Pancreas (tissue), 10 donors: ENCODE measurements around the gene RARG. TPM values are rescaled to one million over a fixed set of nuclear protein-coding genes. Genes with fewer than 3 reads are reported as not detected.

Experiments used
- ATAC-seq, 4 donors: fragments of 200-7000 bp; cut with Tn5 transposase; one replicate each; pipeline versions ENCODE4 v1.8.0 to v1.9.1; 2020; ENCODE audit warnings: mild to moderate bottlenecking in 4 of 4, moderate library complexity in 4 of 4
- DNase-seq, 6 donors: peaks; one replicate each; pipeline ENCODE4 v3.0.0-alpha.2; 2020
- FAIRE-seq: peaks from 2 replicates; lab custom pipeline; 2012; peaks lifted over from hg19 to GRCh38; lab: Jason Lieb, UNC
- H3K27ac ChIP-seq, 4 donors: fragments of 200-600 bp; sonication (generic); 1 replicate in 3 of 4; 2 replicates in 1 of 4; pipeline versions ENCODE4 v1.5.0 to v1.8.0; 2020
- H3K27me3 ChIP-seq, 4 donors: fragments of 200-600 bp; one replicate each; pipeline ENCODE4 v1.8.0; 2021
- H3K36me3 ChIP-seq, 3 donors: fragments of 200-600 bp; sonication (generic) in 1 of 3; one replicate each; pipeline versions ENCODE4 v1.5.0 to v1.8.0; 2020 to 2021
- H3K4me1 ChIP-seq, 3 donors: fragments of 200-600 bp; one replicate each; pipeline ENCODE4 v1.8.0; 2021
- H3K4me3 ChIP-seq, 4 donors: fragments of 200-600 bp; sonication (generic) in 2 of 4; one replicate each; pipeline versions ENCODE4 v1.5.0 to v1.8.0; 2020 to 2021
- H3K9me3 ChIP-seq, 4 donors: fragments of 200-600 bp; one replicate each; pipeline ENCODE4 v1.8.0; 2021
- WGBS, 2 donors: extraction: QIAGEN DNeasy Blood & Tissue Kit; methylation state at CpG; one replicate each; pipeline ENCODE4 v1.1.7; 2013; 5-methylcytosine and 5-hydroxymethylcytosine counted together
- intact Hi-C, 3 donors: fragments of 100-400 bp; cut with DNase I; formaldehyde crosslinking; loops; one replicate each; pipeline versions ENCODE4 v1.11.1 to v1.14.2; 2022
- polyA plus RNA-seq, 2 donors: library from polyadenylated mRNA; stranded (reverse); fragments of 200-250 nt; gene quantifications; one replicate each; pipeline ENCODE4 v1.2.3, GENCODE V29; 2013
- total RNA-seq, 6 donors: library from RNA; stranded (reverse); fragmentation: NEBNext Ultra II Directional in 4 of 6; extraction: Animal tissue kit (Norgen Biotek cat#: 25700) in 4 of 6; gene quantifications; one replicate each; pipeline versions ENCODE4 v1.2.1 to v1.2.4, GENCODE V29; 2021 to 2023
- TF ChIP-seq, protein P1 (sequence below), 4 donors: fragments of 200-600 bp; sonication (generic) in 3 of 4; IDR thresholded peaks; one replicate each; pipeline versions ENCODE4 v1.5.0 to v1.8.0; 2021; ENCODE audit warnings: antibody characterized with exemption in 4 of 4
- donor health status: healthy with polysubstance abuse.
- donor health status: DM: no; HTN: no; CAD: no; lungs with moderate emphysema.
- donor health status: DM: no; HTN: no; CAD: no.
- donor health status: control.
- donor health status: control.
- donor health status: Bipolar disorder and iron deficiency.
- donor health status: DM: yes; HTN: yes; CAD: no.
- donor health status: DM: no; HTN: no; CAD: no.
- donor health status: DM: no; HTN: no; CAD: no.
- donor health status: DM: yes; HTN: yes; CAD: no.

Gene RARG
- total and polyA plus RNA-seq, 8 donors: 4.4 to 18.7 (median 8.7) TPM

DNA sequence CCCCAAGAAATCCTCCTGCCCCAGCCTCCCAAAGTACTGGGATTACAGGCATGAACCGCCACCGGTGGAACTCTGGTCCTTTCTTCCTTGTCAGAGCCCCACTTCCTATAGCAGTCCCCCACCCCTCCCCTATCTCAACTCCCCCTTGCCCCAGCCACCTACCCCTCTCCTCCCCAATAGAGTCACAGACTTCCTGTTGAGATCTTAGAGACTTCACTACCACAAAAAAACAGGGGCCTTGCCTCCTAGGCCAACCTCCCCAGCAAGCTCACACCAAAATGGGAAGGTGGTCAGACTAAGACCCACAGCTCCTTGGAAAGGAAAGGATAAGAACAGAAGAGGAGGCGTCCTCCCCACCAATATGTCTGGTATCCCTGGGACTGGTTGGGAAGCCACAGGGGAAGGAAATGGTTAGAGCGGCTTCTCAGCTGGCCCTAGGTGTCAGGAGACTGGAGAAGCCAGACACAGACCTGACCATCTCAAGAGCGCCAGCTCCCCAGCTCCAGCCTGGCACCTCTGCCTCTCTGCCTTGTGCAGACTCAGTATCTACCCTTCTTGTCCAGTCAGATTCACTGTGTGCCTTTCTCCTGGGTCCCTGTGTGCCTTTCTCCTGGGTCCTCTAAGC lies 33.4 kb downstream of the RARG start:
- FAIRE-seq (no peak), ATAC-seq (no peak), DNase-seq (no peak)
- intact Hi-C loops: loop anchor here in 2 of 3 donors (5.0 to 10.0 kb wide), 3 partner anchors 36 to 134 kb away; no protein-coding TSS in a partner anchor
- H3K4me1 ChIP-seq: peaks cover 0 to 6% (median 0%) of the 10 kb centered on the region in 3 donors
- H3K27ac ChIP-seq: no peak overlapping the region
- H3K27me3 ChIP-seq: no peaks in the 10 kb centered on the region
- no peaks in the 10 kb centered on the region for H3K36me3 ChIP-seq
- 75 to 85% methylated on average over 5 of the region's 5 CpGs for WGBS, 2 donors
- TF ChIP-seq, protein P1, sequence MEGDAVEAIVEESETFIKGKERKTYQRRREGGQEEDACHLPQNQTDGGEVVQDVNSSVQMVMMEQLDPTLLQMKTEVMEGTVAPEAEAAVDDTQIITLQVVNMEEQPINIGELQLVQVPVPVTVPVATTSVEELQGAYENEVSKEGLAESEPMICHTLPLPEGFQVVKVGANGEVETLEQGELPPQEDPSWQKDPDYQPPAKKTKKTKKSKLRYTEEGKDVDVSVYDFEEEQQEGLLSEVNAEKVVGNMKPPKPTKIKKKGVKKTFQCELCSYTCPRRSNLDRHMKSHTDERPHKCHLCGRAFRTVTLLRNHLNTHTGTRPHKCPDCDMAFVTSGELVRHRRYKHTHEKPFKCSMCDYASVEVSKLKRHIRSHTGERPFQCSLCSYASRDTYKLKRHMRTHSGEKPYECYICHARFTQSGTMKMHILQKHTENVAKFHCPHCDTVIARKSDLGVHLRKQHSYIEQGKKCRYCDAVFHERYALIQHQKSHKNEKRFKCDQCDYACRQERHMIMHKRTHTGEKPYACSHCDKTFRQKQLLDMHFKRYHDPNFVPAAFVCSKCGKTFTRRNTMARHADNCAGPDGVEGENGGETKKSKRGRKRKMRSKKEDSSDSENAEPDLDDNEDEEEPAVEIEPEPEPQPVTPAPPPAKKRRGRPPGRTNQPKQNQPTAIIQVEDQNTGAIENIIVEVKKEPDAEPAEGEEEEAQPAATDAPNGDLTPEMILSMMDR (IDR thresholded peaks at IDR 0.05): no peak
- no peak overlapping the region for H3K4me3 ChIP-seq
- no peaks in the 10 kb centered on the region for H3K9me3 ChIP-seq

DNA sequence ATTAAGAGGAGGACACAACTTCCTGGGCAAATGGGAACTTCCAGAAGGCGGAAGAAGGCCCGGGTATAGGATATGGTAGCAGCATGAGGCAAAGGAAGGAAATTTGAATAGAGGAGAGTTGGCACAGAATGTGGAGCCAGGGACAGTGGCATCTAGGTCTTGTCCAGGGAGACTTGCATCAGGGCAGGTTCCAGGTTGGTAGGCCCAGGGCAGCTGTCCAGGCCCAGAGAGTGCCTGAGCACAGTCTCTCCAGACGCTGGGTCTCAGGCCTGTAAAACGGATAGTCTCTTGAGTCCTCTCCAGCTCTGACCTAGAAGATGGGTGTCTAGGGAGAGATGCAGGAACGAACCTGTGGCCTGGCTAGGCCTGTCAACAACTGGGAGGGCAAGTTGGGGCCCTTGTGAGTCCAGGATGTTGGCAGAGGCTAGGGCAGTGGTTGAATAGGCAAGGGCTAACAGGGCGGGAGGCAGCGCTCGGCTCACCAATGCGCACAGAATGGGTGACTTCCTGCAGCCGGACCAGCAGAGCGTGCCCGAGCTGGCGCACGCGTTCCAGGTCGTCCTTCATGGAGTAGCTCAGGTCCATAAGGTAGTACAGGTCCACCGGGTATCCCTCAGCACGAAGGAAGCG lies 34.9 kb downstream of the RARG start:
- Histone ChIP-seq H3K4me3 (peak overlapping the region in 2 of 4 donors; percentile 15 to 40), H3K9me3 (no peaks in the 10 kb centered on the region), H3K4me1 (peaks cover 0 to 6% (median 0%) of the 10 kb centered on the region in 3 donors), H3K27me3 (no peaks in the 10 kb centered on the region), H3K27ac (no peak overlapping the region), H3K36me3 (no peaks in the 10 kb centered on the region)
- FAIRE-seq (no peak), DNase-seq (no peak), ATAC-seq (no peak)
- TF ChIP-seq, protein P1 (IDR thresholded peaks at IDR 0.05): no peak
- intact Hi-C loops: loop anchor here in 2 of 3 donors (5.0 to 10.0 kb wide), 3 partner anchors 35 to 132 kb away; no protein-coding TSS in a partner anchor
- 67 to 70% methylated on average over 19 of the region's 19 CpGs for WGBS, 2 donors

DNA sequence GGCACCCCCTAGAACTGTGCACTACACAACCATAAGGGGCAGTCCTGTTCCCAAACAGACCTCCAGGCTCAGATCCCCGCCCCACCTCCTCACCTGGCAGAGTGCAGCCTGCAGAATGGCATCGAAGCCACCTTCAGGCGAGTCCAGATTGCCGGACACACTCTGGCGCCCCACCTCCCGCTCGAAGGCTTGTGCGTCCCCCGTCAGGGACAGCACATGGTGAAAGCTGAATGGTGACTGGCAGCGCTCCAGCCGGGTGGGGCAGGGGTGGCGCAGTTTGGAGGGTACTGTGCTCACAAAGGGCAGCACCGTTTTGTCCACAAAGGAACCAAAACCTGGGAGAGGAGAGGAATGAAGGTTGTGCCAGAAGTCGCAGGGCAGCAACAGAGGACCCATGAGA lies 35.5 kb downstream of the RARG start:
- ATAC-seq: no peak
- no peak for FAIRE-seq
- Histone ChIP-seq H3K4me3 (no peak overlapping the region), H3K36me3 (no peaks in the 10 kb centered on the region), H3K9me3 (no peaks in the 10 kb centered on the region), H3K27me3 (no peaks in the 10 kb centered on the region), H3K27ac (no peak overlapping the region), H3K4me1 (peaks cover 0 to 6% (median 0%) of the 10 kb centered on the region in 3 donors)
- 80 to 82% methylated on average over 14 of the region's 14 CpGs for WGBS, 2 donors
- intact Hi-C loops: loop anchor here in 2 of 3 donors (5.0 to 10.0 kb wide), 3 partner anchors 34 to 132 kb away; no protein-coding TSS in a partner anchor
- DNase-seq: no peak
- TF ChIP-seq, protein P1 (IDR thresholded peaks at IDR 0.05): no peak

DNA sequence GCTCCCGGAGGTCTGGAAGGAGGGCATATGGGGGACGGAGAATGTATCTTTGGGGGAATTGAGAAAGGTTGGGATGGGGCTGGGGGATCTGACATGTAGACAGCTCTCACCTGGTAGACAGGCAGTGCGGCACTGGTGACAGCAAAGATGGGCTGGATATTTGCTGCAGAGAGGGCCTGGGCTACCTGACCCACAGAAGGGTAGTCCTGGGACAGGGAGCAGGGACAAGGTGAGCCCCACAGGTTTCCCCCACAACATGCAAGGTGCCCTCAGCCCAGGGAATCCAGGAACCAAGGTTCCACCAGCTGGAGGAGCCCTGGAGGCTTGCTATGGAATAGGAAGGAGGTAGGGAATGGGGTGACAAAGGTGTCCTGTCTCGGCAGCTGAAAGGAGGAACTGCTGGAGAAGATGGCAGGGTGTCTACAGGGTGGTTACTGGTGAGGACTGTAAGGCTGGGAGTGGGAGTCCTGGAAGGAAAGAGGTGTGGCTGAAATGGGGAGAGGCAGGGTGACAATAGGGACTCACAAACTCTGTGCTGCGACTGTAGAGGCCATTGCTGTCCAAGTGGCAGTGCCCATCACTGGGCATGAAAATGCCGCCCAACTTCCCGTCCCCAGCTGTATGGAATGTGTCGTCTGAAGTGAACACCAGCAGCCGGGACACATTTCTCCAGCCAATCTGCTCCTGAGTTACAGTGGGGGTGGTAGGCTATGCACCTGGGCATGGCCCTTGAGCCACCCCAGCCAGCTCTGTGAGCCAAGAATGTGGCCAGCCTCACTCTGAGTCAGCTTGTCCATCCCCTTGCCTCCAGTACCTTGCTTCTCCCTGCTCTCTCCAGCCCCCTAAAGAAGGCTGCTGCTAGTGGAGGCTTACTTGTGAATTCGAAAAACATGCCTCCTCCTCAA lies 36.2 kb downstream of the RARG start:
- no peaks in the 10 kb centered on the region for H3K27me3 ChIP-seq
- 83 to 85% methylated on average over 10 of the region's 10 CpGs for WGBS, 2 donors
- TF ChIP-seq, protein P1 (IDR thresholded peaks at IDR 0.05): no peak
- H3K4me3 ChIP-seq: no peak overlapping the region
- ATAC-seq: no peak
- no peaks in the 10 kb centered on the region for H3K9me3 ChIP-seq
- H3K4me1 ChIP-seq: peaks cover 0 to 6% (median 0%) of the 10 kb centered on the region in 3 donors
- intact Hi-C loops: loop anchor here in 2 of 3 donors (5.0 to 10.0 kb wide), 3 partner anchors 33 to 131 kb away; no protein-coding TSS in a partner anchor
- no peaks in the 10 kb centered on the region for H3K36me3 ChIP-seq
- DNase-seq: no peak
- H3K27ac ChIP-seq: no peak overlapping the region
- no peak for FAIRE-seq
